Measurements from ENCODE around the gene ACKR4.

The ACKR4 gene

GRCh38 chr3:132593241-132593946, 3.7 kb upstream of the ACKR4 start:
- POLR2A ChIA-PET, result no interaction called here
- CTCF ChIA-PET, result interaction anchor here (0.7 kb wide), 1 partner anchor 44 kb away, joined by 3 read pairs; no protein-coding TSS in a partner anchor
- DNase-seq (ENCODE audit: extremely low spot score), result no peak
- TF ChIP-seq ZNF384 (IDR thresholded peaks at IDR 0.05), result no peak
- TF ChIP-seq ELF4 (IDR thresholded peaks at IDR 0.05), result no peak
- no peak for TF ChIP-seq ARNT (IDR thresholded peaks at IDR 0.05)

- TF ChIP-seq ARNT (IDR thresholded peaks at IDR 0.05) (no peak), NFRKB (IDR thresholded peaks at IDR 0.05) (no peak), CTBP1 (IDR thresholded peaks at IDR 0.05; ENCODE audit: borderline replicate concordance) (no peak), SP1 (IDR thresholded peaks at IDR 0.05) (no peak)
- POLR2A ChIA-PET, result interaction anchor here (1.2 kb wide), 1 partner anchor 66 kb away, joined by 3 read pairs; the partner anchor contains the start of genes ACAD11 and UBA5
- CTCF ChIA-PET, result interaction anchor here (0.7 kb wide), 1 partner anchor 44 kb away, joined by 3 read pairs; no protein-coding TSS in a partner anchor
- DNase-seq (ENCODE audit: extremely low spot score), result no peak
Measured at GRCh38 chr3:132593947-132594323, 3.1 kb upstream of the ACKR4 start.

DNA sequence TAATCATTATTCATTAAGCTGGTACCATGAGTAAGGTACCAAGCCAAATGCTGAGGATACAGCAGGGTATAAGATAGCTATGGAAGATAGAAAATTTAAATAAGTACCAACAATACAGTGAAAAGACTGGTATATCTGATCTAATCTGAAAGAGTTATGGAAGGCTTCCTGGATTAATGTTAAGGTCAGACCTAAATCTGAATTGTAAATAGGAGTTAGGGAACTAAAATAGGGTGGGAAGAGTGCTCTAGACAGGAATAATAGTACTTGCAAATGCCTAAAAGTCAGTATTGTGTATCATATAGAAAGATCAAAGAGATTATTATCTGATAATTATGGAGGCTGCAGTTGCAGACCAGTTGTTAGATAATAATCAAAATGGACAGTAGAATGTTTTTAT, 2.6 kb upstream of the ACKR4 start:
- TF ChIP-seq PKNOX1 (IDR thresholded peaks at IDR 0.05) (no peak), ELF4 (IDR thresholded peaks at IDR 0.05) (no peak), L3MBTL2 (conservative IDR thresholded peaks at IDR 0.05) (no peak), ARNT (IDR thresholded peaks at IDR 0.05) (no peak), BHLHE40 (IDR thresholded peaks at IDR 0.05; ENCODE audit: borderline replicate concordance) (no peak), SP1 (IDR thresholded peaks at IDR 0.05) (no peak), CTBP1 (IDR thresholded peaks at IDR 0.05; ENCODE audit: borderline replicate concordance) (no peak), FOXA1 (IDR thresholded peaks at IDR 0.05) (no peak), FOXK2 (IDR thresholded peaks at IDR 0.05) (no peak), TARDBP (IDR thresholded peaks at IDR 0.05) (no peak)
- ChIA-PET POLR2A (interaction anchor here (1.2 kb wide), 1 partner anchor 65 kb away, joined by 3 read pairs; the partner anchor contains the start of genes ACAD11 and UBA5), CTCF (no interaction called here)
- DNase-seq (ENCODE audit: extremely low spot score), result no peak

- POLR2A ChIA-PET, result interaction anchor here (1.2 kb wide), 1 partner anchor 65 kb away, joined by 3 read pairs; the partner anchor contains the start of genes ACAD11 and UBA5
- CTCF ChIA-PET, result no interaction called here
- TF ChIP-seq LEF1 (IDR thresholded peaks at IDR 0.05; ENCODE audit: borderline replicate concordance) (no peak), SP1 (IDR thresholded peaks at IDR 0.05) (no peak), FOXA1 (IDR thresholded peaks at IDR 0.05) (no peak), FOXK2 (IDR thresholded peaks at IDR 0.05) (no peak), FOXM1 (IDR thresholded peaks at IDR 0.05; ENCODE audit: borderline replicate concordance) (no peak), L3MBTL2 (conservative IDR thresholded peaks at IDR 0.05) (no peak), HDGF (IDR thresholded peaks at IDR 0.05; ENCODE audit: borderline replicate concordance) (no peak), ARNT (IDR thresholded peaks at IDR 0.05) (no peak), NFRKB (IDR thresholded peaks at IDR 0.05) (no peak), ELF4 (IDR thresholded peaks at IDR 0.05) (no peak), BHLHE40 (IDR thresholded peaks at IDR 0.05; ENCODE audit: borderline replicate concordance) (no peak), SUZ12 (IDR thresholded peaks at IDR 0.05) (no peak), TARDBP (IDR thresholded peaks at IDR 0.05) (no peak), CTBP1 (IDR thresholded peaks at IDR 0.05; ENCODE audit: borderline replicate concordance) (no peak), PKNOX1 (IDR thresholded peaks at IDR 0.05) (no peak), ZNF384 (IDR thresholded peaks at IDR 0.05) (no peak)
- DNase-seq (ENCODE audit: extremely low spot score), result no peak
Measured at GRCh38 chr3:132595014-132595413, 2.1 kb upstream of the ACKR4 start.

- ChIA-PET POLR2A (no interaction called here), CTCF (no interaction called here)
- TF ChIP-seq SUZ12 (IDR thresholded peaks at IDR 0.05) (no peak), ARNT (IDR thresholded peaks at IDR 0.05) (no peak), LEF1 (IDR thresholded peaks at IDR 0.05; ENCODE audit: borderline replicate concordance) (no peak), SP1 (IDR thresholded peaks at IDR 0.05) (no peak)
- DNase-seq (ENCODE audit: extremely low spot score), result no peak
Measured at GRCh38 chr3:132596326-132596725, 744 bp upstream of the ACKR4 start.

DNA sequence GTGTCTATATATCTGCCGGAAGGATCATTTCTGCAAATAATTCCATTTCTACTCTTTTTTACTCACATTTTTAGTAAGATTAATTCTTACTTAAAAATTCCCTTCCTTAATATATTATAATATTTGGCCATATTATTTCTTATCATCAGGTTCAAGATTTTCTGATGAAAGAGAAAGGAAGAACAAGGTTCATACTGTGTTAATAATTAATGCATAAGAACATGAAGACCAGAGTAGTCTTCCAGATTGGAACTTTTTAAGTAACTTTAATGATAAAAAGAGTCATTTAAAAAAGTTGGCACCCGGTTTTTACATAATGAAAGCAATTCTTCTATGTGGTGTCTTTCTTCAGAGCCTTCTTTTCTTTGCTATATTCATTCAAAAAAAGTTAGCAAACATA, 590 bp downstream of the ACKR4 start:
- DNase-seq (ENCODE audit: extremely low spot score), result no peak
- TF ChIP-seq ZNF384 (IDR thresholded peaks at IDR 0.05) (no peak), FOXM1 (IDR thresholded peaks at IDR 0.05; ENCODE audit: borderline replicate concordance) (no peak), ARNT (IDR thresholded peaks at IDR 0.05) (no peak), PKNOX1 (IDR thresholded peaks at IDR 0.05) (no peak), SP1 (IDR thresholded peaks at IDR 0.05) (no peak), NFRKB (IDR thresholded peaks at IDR 0.05) (no peak), ELF4 (IDR thresholded peaks at IDR 0.05) (no peak), CTBP1 (IDR thresholded peaks at IDR 0.05; ENCODE audit: borderline replicate concordance) (no peak), BHLHE40 (IDR thresholded peaks at IDR 0.05; ENCODE audit: borderline replicate concordance) (no peak), HDGF (IDR thresholded peaks at IDR 0.05; ENCODE audit: borderline replicate concordance) (no peak), FOXK2 (IDR thresholded peaks at IDR 0.05) (no peak), LEF1 (IDR thresholded peaks at IDR 0.05; ENCODE audit: borderline replicate concordance) (no peak), L3MBTL2 (conservative IDR thresholded peaks at IDR 0.05) (no peak), FOXA1 (IDR thresholded peaks at IDR 0.05) (no peak), TARDBP (IDR thresholded peaks at IDR 0.05) (no peak), SUZ12 (IDR thresholded peaks at IDR 0.05) (no peak)
- CTCF ChIA-PET, result no interaction called here
- POLR2A ChIA-PET, result no interaction called here
